Esophagus squamous epithelium (tissue), 5 donors: ENCODE data around the gene INPP4B. TPM values are rescaled to one million over a fixed set of nuclear protein-coding genes. Genes with fewer than 3 reads are reported as not detected.

ENCODE experiments used
- DNase-seq: peaks from one replicate; lab custom pipeline; 2025; lab: John Stamatoyannopoulos, UW
- H3K27ac ChIP-seq, 4 donors: fragments of 200-600 bp; sonication (generic); one replicate each; pipeline ENCODE4 v1.5.1; 2016 to 2019; ENCODE audit warnings: mild to moderate bottlenecking in 1 of 4
- H3K27me3 ChIP-seq, 4 donors: fragments of 200-600 bp; sonication (generic); 1 replicate in 3 of 4; 2 replicates in 1 of 4; pipeline versions ENCODE4 v1.5.1 to v1.6.0; 2017 to 2021; ENCODE audit warnings: antibody characterized with exemption in 1 of 4
- H3K36me3 ChIP-seq, 3 donors: fragments of 200-600 bp; sonication (generic); one replicate each; pipeline ENCODE4 v1.5.1; 2016 to 2019
- H3K4me1 ChIP-seq, 3 donors: fragments of 200-600 bp; sonication (generic); one replicate each; pipeline ENCODE4 v1.5.1; 2017 to 2019
- H3K4me3 ChIP-seq, 4 donors: fragments of 200-600 bp; sonication (generic); 1 replicate in 3 of 4; 2 replicates in 1 of 4; pipeline ENCODE4 v1.5.1; 2016 to 2019; ENCODE audit warnings: mild to moderate bottlenecking in 2 of 4, moderate library complexity in 1 of 4
- H3K9me3 ChIP-seq, 3 donors: fragments of 200-600 bp; sonication (generic); one replicate each; pipeline ENCODE4 v1.5.1; 2016 to 2019
- CTCF ChIP-seq, 6 experiments: fragments of 450-650 bp in 4 of 6; fragments of 200-600 bp in 2 of 6; sonication (generic) in 2 of 6; IDR thresholded peaks; one replicate each; pipeline ENCODE4 v1.5.1; 2016 to 2019; ENCODE audit warnings: antibody characterized with exemption in 6 of 6, mild to moderate bottlenecking in 4 of 6, moderate library complexity in 4 of 6
- POLR2A ChIP-seq, 4 donors: fragments of 450-650 bp; IDR thresholded peaks; one replicate each; pipeline ENCODE4 v1.6.1; 2017; ENCODE audit warnings: antibody characterized with exemption in 4 of 4, mild to moderate bottlenecking in 4 of 4, moderate library complexity in 3 of 4
- WGBS, 2 donors: methylation state at CpG; one replicate each; pipeline ENCODE4 v1.1.5; 2018; 5-methylcytosine and 5-hydroxymethylcytosine counted together
- intact Hi-C: fragments of 100-400 bp; cut with DNase I; formaldehyde crosslinking; loops from one replicate; pipeline ENCODE4 v1.15.0; 2022
- total RNA-seq, 4 donors: library from RNA; depleted of rRNA; stranded (reverse); fragments of >200 nt; gene quantifications; one replicate each; pipeline ENCODE4 v1.1.0, GENCODE V29; 2016
- donor health status: DM: yes; HTN: yes; CAD: no.

Gene INPP4B
- total RNA-seq, 4 donors from 2014 or later, result 14.3 to 49.7 (median 21.3) TPM

- DNase-seq, result no peak
- no peaks in the 10 kb centered on the region for H3K36me3 ChIP-seq
- H3K27ac ChIP-seq, result no peak overlapping the region
- intact Hi-C loops, result loop anchor here (10.0 kb wide), 1 partner anchor 724 kb away; the partner anchor contains the start of gene INPP4B
- TF ChIP-seq CTCF (IDR thresholded peaks at IDR 0.05), result no peak
- TF ChIP-seq POLR2A (IDR thresholded peaks at IDR 0.05), result no peak
- no peak overlapping the region for H3K4me3 ChIP-seq
- H3K9me3 ChIP-seq, result no peaks in the 10 kb centered on the region
- 60 to 90% methylated on average over 1 of the region's 1 CpG for WGBS, 2 donors
- H3K27me3 ChIP-seq, result no peaks in the 10 kb centered on the region
- H3K4me1 ChIP-seq, result no peaks in the 10 kb centered on the region
Observed at GRCh38 chr4:142120921-142121320, 725.2 kb downstream of the INPP4B start.

GRCh38 chr4:142112451-142112850, 733.6 kb downstream of the INPP4B start:
- no peaks in the 10 kb centered on the region for H3K36me3 ChIP-seq
- no peak for DNase-seq
- no peaks in the 10 kb centered on the region for H3K9me3 ChIP-seq
- WGBS, 2 donors, result 86 to 93% methylated on average over 2 of the region's 2 CpGs
- H3K4me1 ChIP-seq, result no peaks in the 10 kb centered on the region
- no peaks in the 10 kb centered on the region for H3K27me3 ChIP-seq
- intact Hi-C loops, result no loop called here
- H3K4me3 ChIP-seq, result no peak overlapping the region
- no peak overlapping the region for H3K27ac ChIP-seq
- TF ChIP-seq CTCF (IDR thresholded peaks at IDR 0.05) (no peak), POLR2A (IDR thresholded peaks at IDR 0.05) (no peak)

GRCh38 chr4:142110136-142110535, 736.0 kb downstream of the INPP4B start:
- no peak overlapping the region for H3K27ac ChIP-seq
- no peaks in the 10 kb centered on the region for H3K4me1 ChIP-seq
- intact Hi-C loops, result no loop called here
- H3K27me3 ChIP-seq, result no peaks in the 10 kb centered on the region
- H3K36me3 ChIP-seq, result no peaks in the 10 kb centered on the region
- H3K9me3 ChIP-seq, result no peaks in the 10 kb centered on the region
- DNase-seq, result no peak
- H3K4me3 ChIP-seq, result no peak overlapping the region
- TF ChIP-seq CTCF (IDR thresholded peaks at IDR 0.05), result no peak
- TF ChIP-seq POLR2A (IDR thresholded peaks at IDR 0.05), result no peak

GRCh38 chr4:142104041-142104440, 742.1 kb downstream of the INPP4B start:
- Histone ChIP-seq H3K27ac (no peak overlapping the region), H3K9me3 (no peaks in the 10 kb centered on the region), H3K4me1 (no peaks in the 10 kb centered on the region), H3K27me3 (no peaks in the 10 kb centered on the region), H3K36me3 (no peaks in the 10 kb centered on the region), H3K4me3 (no peak overlapping the region)
- TF ChIP-seq POLR2A (IDR thresholded peaks at IDR 0.05) (no peak), CTCF (IDR thresholded peaks at IDR 0.05) (no peak)
- WGBS, 2 donors, result 82 to 84% methylated on average over 4 of the region's 4 CpGs
- no peak for DNase-seq
- intact Hi-C loops, result no loop called here

- Histone ChIP-seq H3K9me3 (no peaks in the 10 kb centered on the region), H3K27me3 (no peaks in the 10 kb centered on the region), H3K4me1 (peaks cover 0 to 3% (median 0%) of the 10 kb centered on the region in 3 donors), H3K27ac (no peak overlapping the region), H3K4me3 (no peak overlapping the region), H3K36me3 (no peaks in the 10 kb centered on the region)
- no peak for DNase-seq
- TF ChIP-seq CTCF (IDR thresholded peaks at IDR 0.05), result no peak
- no peak for TF ChIP-seq POLR2A (IDR thresholded peaks at IDR 0.05)
- intact Hi-C loops, result no loop called here
- WGBS, 2 donors, result 96 to 100% methylated on average over 1 of the region's 1 CpG
Observed at GRCh38 chr4:142101401-142101800, 744.7 kb downstream of the INPP4B start.
